CD4-positive, CD25-positive, alpha-beta regulatory T cell (primary cell): Measurements from ENCODE around the gene TBX4. TPM values are rescaled to one million over a fixed set of nuclear protein-coding genes. Genes with fewer than 3 reads are reported as not detected.

Experiments
- ATAC-seq, 2 donors: fragments of 150-1000 bp; cut with Tn5 transposase; one replicate each; pipeline ENCODE4 v1.10.0; 2021; ENCODE audit warnings: low read depth in 2 of 2, moderate number of reproducible peaks in 2 of 2, moderate library complexity in 1 of 2
- DNase-seq, 3 donors: peaks; one replicate each; pipeline versions ENCODE4 v3.0.0 to v3.0.0-alpha.2; 2012 to 2022; ENCODE audit warnings: mixed read lengths in 1 of 3
- H3K27ac ChIP-seq: one replicate; pipeline ENCODE4 v1.7.0; 2013; ENCODE audit warnings: mild to moderate bottlenecking, low read length; ENCODE audit not compliant: insufficient read depth, poor library complexity, severe bottlenecking
- H3K27me3 ChIP-seq: one replicate; pipeline ENCODE4 v1.7.0; 2013; ENCODE audit warnings: low read length; ENCODE audit not compliant: control insufficient read depth, insufficient read depth
- H3K36me3 ChIP-seq: one replicate; pipeline ENCODE4 v1.7.0; 2013; ENCODE audit warnings: mild to moderate bottlenecking, low read length, moderate library complexity; ENCODE audit not compliant: control insufficient read depth, insufficient read depth
- H3K4me1 ChIP-seq: 2 replicates; pipeline ENCODE4 v1.7.0; 2013; ENCODE audit warnings: mild to moderate bottlenecking, low read length; ENCODE audit not compliant: insufficient read depth, control insufficient read depth, poor library complexity, severe bottlenecking
- H3K4me3 ChIP-seq: one replicate; pipeline ENCODE4 v1.7.0; 2013; ENCODE audit warnings: low read depth, mild to moderate bottlenecking, low read length, moderate library complexity
- H3K9me3 ChIP-seq, 2 experiments: 1 replicate in 1 of 2; 2 replicates in 1 of 2; pipeline ENCODE4 v1.7.0; 2013; ENCODE audit warnings: low read length in 2 of 2, mild to moderate bottlenecking in 1 of 2, moderate library complexity in 1 of 2; ENCODE audit not compliant: control insufficient read depth in 2 of 2
- H3K27ac Mint-ChIP-seq, 3 donors: one replicate each; pipeline ENCODE4 v1.8.0; 2020 to 2022; ENCODE audit warnings: mild to moderate bottlenecking in 3 of 3, mixed read lengths in 3 of 3, moderate library complexity in 2 of 3
- H3K27me3 Mint-ChIP-seq: one replicate; pipeline ENCODE4 v1.8.0; 2022; ENCODE audit warnings: mild to moderate bottlenecking, mixed read lengths
- H3K36me3 Mint-ChIP-seq: one replicate; pipeline ENCODE4 v1.8.0; 2020; ENCODE audit warnings: mixed read lengths
- H3K4me1 Mint-ChIP-seq, 4 donors: one replicate each; pipeline ENCODE4 v1.8.0; 2020 to 2022; ENCODE audit warnings: mixed read lengths in 4 of 4, mild to moderate bottlenecking in 1 of 4
- H3K4me3 Mint-ChIP-seq, 4 donors: one replicate each; pipeline ENCODE4 v1.8.0; 2020 to 2022; ENCODE audit warnings: mild to moderate bottlenecking in 4 of 4, mixed read lengths in 4 of 4, moderate library complexity in 3 of 4
- H3K9me3 Mint-ChIP-seq, 7 donors: one replicate each; pipeline ENCODE4 v1.8.0; 2020 to 2022; ENCODE audit warnings: mixed read lengths in 7 of 7, mild to moderate bottlenecking in 3 of 7, moderate library complexity in 2 of 7
- polyA plus RNA-seq, 4 donors: library from polyadenylated mRNA; unstranded; fragments of 300-500 nt; fragmentation: Illumina TruSeq; gene quantifications; one replicate each; pipeline ENCODE4 v1.2.3, GENCODE V29; 2021
- total RNA-seq: library from RNA; stranded (reverse); gene quantifications from one replicate; pipeline ENCODE4 v1.2.3, GENCODE V29; 2022

The TBX4 gene
- total and polyA plus RNA-seq, 5 donors from 2014 or later: not detected

DNA sequence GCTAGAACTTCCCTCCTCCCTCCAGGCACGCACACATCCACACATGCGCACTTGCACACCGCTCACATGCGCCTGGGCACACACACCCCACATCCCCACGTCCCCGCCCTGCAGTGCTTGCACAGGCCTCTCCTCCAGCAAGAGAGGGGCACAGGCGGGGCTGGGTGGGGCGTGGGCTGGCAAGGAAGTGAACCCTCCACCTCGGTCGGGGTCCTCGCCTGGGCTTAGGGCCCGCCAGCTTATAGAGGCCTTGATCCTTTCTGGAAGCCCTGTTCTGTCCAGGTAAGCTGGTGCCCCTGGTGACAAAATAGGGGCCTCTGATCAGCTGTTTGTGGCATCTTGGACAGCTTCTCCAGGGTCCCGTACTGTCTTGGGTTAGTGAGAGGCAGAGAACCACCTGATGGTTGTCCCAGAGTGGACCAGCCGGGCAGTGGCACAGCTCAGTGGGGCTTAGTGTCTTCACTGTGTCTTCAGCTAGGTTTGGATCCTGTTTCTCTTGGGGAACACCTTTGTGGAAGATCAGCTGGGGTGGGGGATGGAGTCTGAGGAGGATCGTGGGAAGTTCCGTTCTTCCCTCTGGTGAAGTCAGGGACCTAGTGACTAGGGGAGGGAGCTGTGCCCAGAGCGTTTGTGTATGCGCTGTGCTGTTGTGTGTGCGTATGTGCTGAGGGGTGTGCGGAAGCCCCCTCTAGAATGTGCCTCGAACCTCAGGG, 12.1 kb downstream of the TBX4 start:
- Histone ChIP-seq H3K4me3 (no peak overlapping the region), H3K27ac (no peak overlapping the region), H3K9me3 (no peaks in the 10 kb centered on the region), H3K36me3 (no peaks in the 10 kb centered on the region), H3K27me3 (peaks cover 12% of the 10 kb centered on the region), H3K4me1 (no peaks in the 10 kb centered on the region)
- Mint-ChIP-seq H3K27me3 (peaks cover 66% of the 10 kb centered on the region), H3K4me1 (peaks cover 0 to 19% (median 4%) of the 10 kb centered on the region in 4 donors), H3K27ac (no peak overlapping the region), H3K36me3 (no peaks in the 10 kb centered on the region), H3K4me3 (no peak overlapping the region), H3K9me3 (peaks cover 0 to 3% (median 0%) of the 10 kb centered on the region in 7 donors)
- DNase-seq: no peak
- ATAC-seq: no peak

DNA sequence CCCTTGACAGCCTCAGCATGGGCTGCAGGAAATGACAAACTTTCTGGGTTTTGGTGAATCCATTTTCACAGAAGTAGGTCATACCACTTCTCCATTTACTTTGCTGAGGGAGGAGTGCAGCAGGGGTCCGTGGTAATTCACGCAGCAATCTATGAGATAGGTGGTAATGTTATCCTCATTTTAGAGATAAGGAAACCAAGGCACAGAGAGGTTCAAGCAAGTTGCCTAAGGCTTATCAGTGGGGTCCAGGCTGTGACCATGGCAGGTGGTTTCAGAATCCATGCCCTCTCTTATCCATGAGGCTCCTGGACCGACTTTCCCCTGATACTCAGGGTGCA, 12.6 kb downstream of the TBX4 start:
- H3K4me3 Mint-ChIP-seq: no peak overlapping the region
- DNase-seq: no peak
- no peak for ATAC-seq
- Histone ChIP-seq H3K27me3 (peaks cover 12% of the 10 kb centered on the region), H3K4me3 (no peak overlapping the region), H3K9me3 (no peaks in the 10 kb centered on the region), H3K27ac (no peak overlapping the region), H3K4me1 (no peaks in the 10 kb centered on the region), H3K36me3 (no peaks in the 10 kb centered on the region)
- H3K4me1 Mint-ChIP-seq: peaks cover 0 to 19% (median 4%) of the 10 kb centered on the region in 4 donors
- no peak overlapping the region for H3K27ac Mint-ChIP-seq
- H3K9me3 Mint-ChIP-seq: peaks cover 0 to 3% (median 0%) of the 10 kb centered on the region in 7 donors
- H3K27me3 Mint-ChIP-seq: peaks cover 61% of the 10 kb centered on the region
- H3K36me3 Mint-ChIP-seq: no peaks in the 10 kb centered on the region

DNA sequence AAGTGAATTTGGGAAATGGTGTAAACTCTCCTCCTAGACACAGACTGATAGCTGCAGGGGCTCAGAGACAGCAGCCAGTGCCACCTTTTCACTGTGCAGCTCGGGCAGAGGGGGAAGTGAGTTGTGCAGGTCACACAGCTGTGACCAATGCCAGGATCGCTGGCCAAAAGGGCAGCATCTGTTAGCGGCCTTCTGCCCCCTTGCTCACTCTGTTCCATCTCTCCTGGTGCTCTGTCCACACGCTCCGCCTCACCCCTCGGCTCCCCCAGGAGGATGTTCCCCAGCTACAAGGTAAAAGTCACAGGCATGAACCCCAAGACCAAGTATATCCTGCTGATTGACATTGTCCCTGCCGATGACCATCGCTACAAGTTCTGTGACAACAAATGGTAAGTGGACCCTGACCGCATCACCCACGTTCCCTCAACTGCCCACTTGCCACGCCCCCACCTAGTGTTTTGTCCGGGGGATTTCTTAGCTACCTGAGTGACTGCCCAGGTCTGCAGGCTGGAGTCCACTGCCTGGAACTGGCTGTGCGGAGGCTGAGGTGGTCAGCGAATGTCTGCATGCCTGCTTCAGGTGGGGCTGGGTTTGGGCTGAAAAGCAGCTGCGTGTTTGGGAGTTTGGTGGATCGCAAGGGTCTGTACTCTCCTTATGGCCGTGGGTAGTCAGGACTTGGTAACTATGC, 13.5 kb downstream of the TBX4 start:
- H3K36me3 ChIP-seq: no peaks in the 10 kb centered on the region
- Mint-ChIP-seq H3K27me3 (peaks cover 52% of the 10 kb centered on the region), H3K4me1 (peaks cover 0 to 17% (median 3%) of the 10 kb centered on the region in 4 donors), H3K27ac (no peak overlapping the region), H3K9me3 (peaks cover 0 to 1% (median 0%) of the 10 kb centered on the region in 7 donors), H3K36me3 (no peaks in the 10 kb centered on the region), H3K4me3 (no peak overlapping the region)
- ATAC-seq (no peak), DNase-seq (no peak)
- no peak overlapping the region for H3K4me3 ChIP-seq
- no peaks in the 10 kb centered on the region for H3K9me3 ChIP-seq
- H3K27ac ChIP-seq: no peak overlapping the region
- H3K27me3 ChIP-seq: peaks cover 5% of the 10 kb centered on the region
- H3K4me1 ChIP-seq: no peaks in the 10 kb centered on the region

- H3K27ac ChIP-seq: no peak overlapping the region
- ATAC-seq: no peak
- peaks cover 0 to 12% (median 1%) of the 10 kb centered on the region in 4 donors for H3K4me1 Mint-ChIP-seq
- no peak overlapping the region for H3K27ac Mint-ChIP-seq
- no peaks in the 10 kb centered on the region for H3K36me3 Mint-ChIP-seq
- no peak overlapping the region for H3K4me3 ChIP-seq
- no peaks in the 10 kb centered on the region for H3K36me3 ChIP-seq
- no peaks in the 10 kb centered on the region for H3K4me1 ChIP-seq
- DNase-seq: no peak
- no peaks in the 10 kb centered on the region for H3K9me3 ChIP-seq
- peaks cover 2% of the 10 kb centered on the region for H3K27me3 ChIP-seq
- H3K4me3 Mint-ChIP-seq: no peak overlapping the region
- no peaks in the 10 kb centered on the region for H3K9me3 Mint-ChIP-seq
- H3K27me3 Mint-ChIP-seq: peaks cover 49% of the 10 kb centered on the region
These were observed 14.0 kb downstream of the TBX4 start for GRCh38 chr17:61466246-61466645.

- no peaks in the 10 kb centered on the region for H3K36me3 Mint-ChIP-seq
- no peak overlapping the region for H3K4me3 ChIP-seq
- no peak overlapping the region for H3K27ac ChIP-seq
- H3K27me3 ChIP-seq: peaks cover under 1% of the 10 kb centered on the region
- H3K27ac Mint-ChIP-seq: no peak overlapping the region
- no peaks in the 10 kb centered on the region for H3K9me3 Mint-ChIP-seq
- no peaks in the 10 kb centered on the region for H3K36me3 ChIP-seq
- H3K4me3 Mint-ChIP-seq: no peak overlapping the region
- no peaks in the 10 kb centered on the region for H3K4me1 ChIP-seq
- H3K4me1 Mint-ChIP-seq: peaks cover 0 to 2% (median under 1%) of the 10 kb centered on the region in 4 donors
- peaks cover 42% of the 10 kb centered on the region for H3K27me3 Mint-ChIP-seq
- DNase-seq (no peak), ATAC-seq (no peak)
- H3K9me3 ChIP-seq: no peaks in the 10 kb centered on the region
These were observed 15.4 kb downstream of the TBX4 start for GRCh38 chr17:61467416-61468262.

DNA sequence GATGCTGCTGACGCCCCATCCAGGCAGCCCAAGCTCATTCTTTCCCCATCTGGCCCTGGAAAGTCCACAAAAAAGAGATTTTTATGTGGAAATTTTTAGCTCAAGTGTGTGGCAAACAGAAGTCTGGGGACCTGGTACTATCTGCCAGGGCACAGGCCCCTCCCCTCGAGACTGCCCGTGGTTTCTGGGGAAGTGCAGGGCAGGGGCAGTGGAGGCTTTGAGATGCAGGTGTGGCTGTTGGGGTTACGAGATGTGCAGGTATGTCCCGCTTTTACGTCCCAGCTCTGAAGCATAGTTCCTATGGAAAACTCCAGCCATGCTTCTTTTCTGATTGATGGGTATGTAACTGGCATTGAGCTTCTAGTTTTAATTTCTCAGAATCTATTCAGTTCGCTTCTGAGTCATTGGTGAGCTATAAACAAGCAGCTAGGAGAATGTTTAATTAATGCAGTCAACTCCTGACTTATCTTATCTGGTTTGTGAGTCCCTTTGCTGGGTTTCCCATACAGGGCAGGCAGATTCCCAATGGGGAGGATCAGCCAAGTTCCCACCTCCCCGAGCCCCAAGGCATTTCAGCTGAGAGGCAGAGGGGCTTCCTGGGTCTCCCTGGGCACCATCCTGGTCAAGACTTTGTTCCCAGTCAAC, 16.2 kb downstream of the TBX4 start:
- H3K4me1 Mint-ChIP-seq: peaks cover 0 to 2% (median 0%) of the 10 kb centered on the region in 4 donors
- no peaks in the 10 kb centered on the region for H3K9me3 Mint-ChIP-seq
- DNase-seq: no peak
- no peak overlapping the region for H3K4me3 Mint-ChIP-seq
- no peaks in the 10 kb centered on the region for H3K36me3 Mint-ChIP-seq
- no peaks in the 10 kb centered on the region for H3K36me3 ChIP-seq
- H3K4me1 ChIP-seq: no peaks in the 10 kb centered on the region
- no peak for ATAC-seq
- H3K9me3 ChIP-seq: no peaks in the 10 kb centered on the region
- H3K4me3 ChIP-seq: no peak overlapping the region
- H3K27ac ChIP-seq: no peak overlapping the region
- H3K27me3 Mint-ChIP-seq: peaks cover 41% of the 10 kb centered on the region
- H3K27me3 ChIP-seq: no peaks in the 10 kb centered on the region
- no peak overlapping the region for H3K27ac Mint-ChIP-seq

- Histone ChIP-seq H3K27ac (no peak overlapping the region), H3K4me3 (no peak overlapping the region), H3K4me1 (no peaks in the 10 kb centered on the region), H3K27me3 (no peaks in the 10 kb centered on the region), H3K9me3 (no peaks in the 10 kb centered on the region), H3K36me3 (no peaks in the 10 kb centered on the region)
- Mint-ChIP-seq H3K9me3 (no peaks in the 10 kb centered on the region), H3K4me1 (peaks cover 0 to 1% (median 0%) of the 10 kb centered on the region in 4 donors), H3K4me3 (no peak overlapping the region), H3K27ac (no peak overlapping the region), H3K36me3 (no peaks in the 10 kb centered on the region), H3K27me3 (peaks cover 41% of the 10 kb centered on the region)
- no peak for ATAC-seq
- DNase-seq: no peak
These were observed 17.3 kb downstream of the TBX4 start for GRCh38 chr17:61469474-61469873.
